Activated CD4-positive, alpha-beta T cell treated with anti-CD3 and anti-CD28 coated beads for 1 hour (primary cell): ENCODE results near the gene HLA-DQA1.
"Not testable (repeated sequence)": the region's sequence is repeated elsewhere in the genome, so short reads cannot be mapped to it uniquely, and the experiment has no call there.

Experiments
- DNase-seq: peaks from one replicate; pipeline ENCODE4 v3.0.0-alpha.2; 2020

The HLA-DQA1 gene

GRCh38 chr6:32622545-32623401 is 14.4 kb upstream of the HLA-DQA1 start:
- peak; percentile 16 for DNase-seq

DNA sequence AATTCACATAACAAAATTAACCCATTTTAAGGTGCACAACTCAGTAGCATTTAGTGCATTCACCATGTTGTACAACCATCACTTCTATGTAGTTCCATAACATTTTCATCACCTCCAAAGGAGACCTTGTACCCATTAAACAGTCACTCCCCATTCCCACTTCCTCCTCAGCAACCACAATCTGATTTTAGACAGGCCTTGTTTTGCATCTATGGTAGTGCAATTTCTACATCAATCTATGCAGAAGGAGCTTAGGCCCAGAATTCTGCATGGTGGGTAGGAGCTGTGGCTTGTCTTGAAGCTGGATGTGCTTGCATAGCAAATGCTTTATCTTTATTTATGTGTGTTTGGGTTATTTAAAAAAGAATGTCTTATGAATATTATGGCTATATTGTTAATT is 13.5 kb upstream of the HLA-DQA1 start:
- no peak for DNase-seq

DNA sequence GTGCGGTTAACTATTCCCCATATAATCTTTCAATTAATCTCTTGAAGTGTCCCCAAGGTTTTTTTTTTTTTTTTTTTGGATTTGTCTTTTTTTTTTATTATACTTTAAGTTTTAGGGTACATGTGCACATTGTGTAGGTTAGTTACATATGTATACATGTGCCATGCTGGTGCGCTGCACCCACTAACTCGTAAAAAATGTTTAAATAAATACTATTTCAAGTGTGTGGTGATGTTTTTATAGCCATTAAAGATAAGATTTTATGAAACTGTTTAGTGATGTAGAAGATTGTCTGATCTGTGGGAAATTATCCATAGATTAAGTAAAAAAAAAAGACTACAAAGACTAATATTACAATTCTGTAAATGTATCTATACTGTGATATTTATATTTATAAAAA is 12.6 kb upstream of the HLA-DQA1 start:
- DNase-seq = no peak

DNA sequence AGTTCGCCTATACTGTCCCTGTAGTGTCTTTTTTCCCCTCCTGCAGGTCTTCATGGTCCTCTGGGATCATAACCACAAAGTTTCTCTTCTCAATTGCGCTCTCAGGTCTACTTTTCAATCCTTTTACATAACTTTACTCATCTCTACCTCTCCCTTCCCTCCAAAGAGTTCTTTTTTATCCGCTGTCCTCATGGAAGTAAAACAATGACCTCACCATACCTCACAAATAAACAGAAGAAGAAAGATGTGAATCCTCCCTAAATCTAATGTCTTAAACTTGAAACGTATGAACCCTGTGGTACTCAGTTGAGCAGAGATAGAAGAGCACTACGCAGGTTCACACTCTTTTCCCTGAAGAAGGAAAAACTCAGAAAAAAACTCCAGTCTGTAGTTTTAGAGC is 12.1 kb upstream of the HLA-DQA1 start:
- DNase-seq = no peak

DNA sequence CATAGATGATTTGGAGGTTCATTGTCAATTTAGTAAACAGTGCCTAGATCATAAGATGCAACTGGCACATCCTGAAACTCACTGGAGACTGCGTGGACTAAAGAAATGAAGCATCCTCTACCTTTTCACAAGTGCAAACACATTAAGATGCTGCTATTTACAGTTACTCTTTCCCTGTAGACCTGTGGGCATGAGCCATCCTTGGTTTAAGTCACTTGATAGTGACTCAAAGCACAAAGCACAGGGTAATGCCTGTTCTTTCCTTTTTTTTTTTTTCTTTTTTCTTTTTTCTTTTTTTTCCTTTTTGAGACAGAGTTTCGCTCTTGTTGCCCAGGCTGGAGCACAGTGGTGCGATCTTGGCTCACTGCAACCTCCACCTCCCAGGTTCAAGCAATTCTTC is 10.0 kb upstream of the HLA-DQA1 start:
- no peak for DNase-seq

DNA sequence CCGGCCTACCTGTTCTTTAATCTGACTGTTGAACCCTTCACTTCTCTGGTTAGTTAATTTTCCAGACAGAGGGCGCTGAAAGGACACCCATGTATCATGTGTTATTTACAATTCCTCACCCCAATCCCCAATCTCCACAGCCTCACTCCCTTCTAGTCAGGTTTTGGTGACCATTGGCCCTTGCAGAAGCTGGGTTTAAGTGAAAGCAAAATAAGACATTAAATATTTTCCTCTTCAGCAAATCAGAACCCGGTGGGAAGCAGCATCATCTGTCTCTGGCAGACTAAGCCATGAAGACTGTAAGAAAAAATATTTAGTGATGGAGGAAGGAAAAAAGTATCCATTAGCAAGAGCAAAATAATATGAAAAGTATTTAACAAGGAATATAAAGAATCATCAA is 9.4 kb upstream of the HLA-DQA1 start:
- no peak for DNase-seq

DNA sequence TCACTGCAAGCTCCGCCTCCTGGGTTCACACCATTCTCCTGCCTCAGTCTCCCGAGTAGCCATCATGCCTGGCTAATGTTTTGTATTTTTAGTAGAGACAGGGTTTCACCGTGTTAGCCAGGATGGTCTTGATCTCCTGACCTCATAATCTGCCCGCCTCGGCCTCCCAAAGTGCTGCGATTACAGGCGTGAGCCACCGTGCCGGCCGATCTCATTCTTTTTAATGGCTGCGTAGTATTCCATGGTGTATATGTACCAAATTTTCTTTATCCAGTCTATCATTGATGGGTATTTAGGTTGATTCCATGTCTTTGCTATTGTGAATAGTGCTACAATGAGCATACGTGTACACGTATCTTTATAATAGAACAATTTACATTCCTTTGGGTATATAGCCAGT is 7.4 kb upstream of the HLA-DQA1 start:
- DNase-seq = not testable (repeated sequence)

DNA sequence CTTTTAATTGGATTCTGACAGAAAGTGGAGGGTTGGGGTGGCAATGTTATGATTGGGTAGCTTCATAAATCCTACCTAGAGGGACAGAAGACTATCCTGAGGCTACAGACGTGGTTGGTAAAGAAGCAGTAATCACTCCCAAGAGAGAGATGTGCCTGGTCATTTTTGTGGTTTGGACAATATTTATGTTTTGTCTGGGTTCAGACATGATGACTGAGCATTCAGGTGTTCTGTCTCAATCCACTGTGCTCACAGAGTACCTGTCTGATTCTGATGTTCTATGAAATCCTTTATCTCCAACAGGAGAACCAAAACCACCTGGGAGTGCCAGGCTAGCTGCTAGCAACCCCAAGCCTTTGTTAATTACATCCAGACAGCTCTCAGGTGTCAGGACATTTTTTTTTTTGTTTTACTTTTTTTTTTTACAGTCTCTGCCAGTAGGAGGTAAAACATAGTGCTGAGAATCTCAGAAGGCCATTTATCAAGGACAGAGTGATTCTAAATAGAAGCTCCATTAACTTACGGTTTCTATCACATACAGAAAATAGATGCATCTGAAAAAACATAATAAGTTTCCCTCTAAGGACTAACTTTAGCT is 1.6 kb upstream of the HLA-DQA1 start:
- no peak for DNase-seq

GRCh38 chr6:32637883-32638282 is 677 bp downstream of the HLA-DQA1 start:
- DNase-seq = no peak

- no peak for DNase-seq
Measured at GRCh38 chr6:32638532-32639219, 1.5 kb downstream of the HLA-DQA1 start.

DNA sequence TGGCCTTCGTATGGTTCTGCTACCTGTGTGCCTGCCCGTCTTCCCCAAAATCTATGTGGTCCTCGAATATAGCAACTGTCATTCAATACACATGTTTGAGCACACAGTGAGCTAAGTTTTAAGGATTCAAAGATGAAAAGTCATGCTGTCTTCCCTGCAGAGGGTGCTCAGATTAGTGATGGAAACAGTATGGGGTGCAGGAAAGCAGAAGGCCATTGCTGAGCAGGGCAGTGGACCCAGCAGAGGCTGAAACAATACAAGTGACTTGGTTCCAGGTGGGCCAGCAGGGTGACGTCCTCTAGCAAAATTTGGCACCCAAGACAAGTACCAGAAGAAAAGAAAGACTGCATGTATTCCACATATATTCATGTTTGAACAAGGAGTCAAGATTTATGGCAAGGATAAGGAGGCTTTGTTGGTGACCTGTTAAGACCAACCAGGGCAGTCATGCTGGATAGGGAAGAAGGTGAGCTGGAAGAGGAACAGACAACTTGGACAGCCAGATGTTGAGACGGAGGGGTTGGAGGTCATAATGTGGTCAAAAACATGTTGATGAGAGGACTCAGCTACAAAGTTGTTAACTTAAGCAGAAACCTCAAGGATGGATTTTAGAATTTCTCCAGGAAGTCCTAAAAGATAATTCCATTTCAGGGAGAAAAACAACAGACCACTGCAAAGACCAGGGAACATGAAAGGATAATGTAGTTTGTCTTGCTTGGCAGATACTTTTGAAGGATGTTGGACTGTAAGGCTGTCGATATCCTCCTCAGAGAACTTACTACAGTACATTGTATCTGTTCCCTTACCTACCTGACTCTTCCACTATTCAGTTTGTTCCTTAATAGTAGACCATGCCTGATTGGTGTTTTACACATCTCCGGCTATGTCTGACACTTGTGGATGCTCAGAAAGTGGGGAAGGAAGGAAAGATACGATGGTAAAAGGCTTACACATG is 2.5 kb downstream of the HLA-DQA1 start:
- DNase-seq = no peak

GRCh38 chr6:32641122-32641521 is 3.9 kb downstream of the HLA-DQA1 start:
- DNase-seq = no peak

DNA sequence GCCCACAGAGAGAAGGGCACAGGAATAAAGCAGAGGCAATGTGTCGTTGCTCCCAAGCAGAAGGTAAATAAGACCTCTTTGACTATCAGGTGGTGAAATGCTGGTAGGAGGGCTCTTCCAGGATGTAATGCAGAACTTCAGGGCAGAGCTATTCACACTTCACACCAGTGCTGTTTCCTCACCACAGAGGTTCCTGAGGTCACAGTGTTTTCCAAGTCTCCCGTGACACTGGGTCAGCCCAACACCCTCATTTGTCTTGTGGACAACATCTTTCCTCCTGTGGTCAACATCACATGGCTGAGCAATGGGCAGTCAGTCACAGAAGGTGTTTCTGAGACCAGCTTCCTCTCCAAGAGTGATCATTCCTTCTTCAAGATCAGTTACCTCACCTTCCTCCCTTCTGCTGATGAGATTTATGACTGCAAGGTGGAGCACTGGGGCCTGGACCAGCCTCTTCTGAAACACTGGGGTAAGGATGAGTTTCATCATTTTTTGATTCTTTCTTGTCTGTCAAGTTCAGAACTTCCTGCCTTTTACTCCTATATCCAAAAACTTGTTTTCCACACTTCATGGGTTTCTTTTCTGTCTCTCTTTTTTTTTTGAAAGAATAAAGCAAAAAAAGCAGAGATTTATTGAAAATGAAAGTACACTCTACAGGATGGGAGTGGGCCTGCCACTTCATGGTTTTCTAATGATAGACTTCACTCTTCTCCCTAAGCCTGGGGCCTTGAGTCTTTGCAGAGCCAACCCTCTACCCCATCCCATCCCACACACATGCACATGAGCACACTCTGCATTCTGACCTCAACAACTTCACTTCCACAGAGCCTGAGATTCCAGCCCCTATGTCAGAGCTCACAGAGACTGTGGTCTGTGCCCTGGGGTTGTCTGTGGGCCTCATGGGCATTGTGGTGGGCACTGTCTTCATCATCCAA is 4.8 kb downstream of the HLA-DQA1 start:
- DNase-seq = not testable (repeated sequence)

- no peak for DNase-seq
Measured at GRCh38 chr6:32642720-32643106, 5.5 kb downstream of the HLA-DQA1 start.

GRCh38 chr6:32643904-32644303 is 6.7 kb downstream of the HLA-DQA1 start:
- DNase-seq = no peak

DNA sequence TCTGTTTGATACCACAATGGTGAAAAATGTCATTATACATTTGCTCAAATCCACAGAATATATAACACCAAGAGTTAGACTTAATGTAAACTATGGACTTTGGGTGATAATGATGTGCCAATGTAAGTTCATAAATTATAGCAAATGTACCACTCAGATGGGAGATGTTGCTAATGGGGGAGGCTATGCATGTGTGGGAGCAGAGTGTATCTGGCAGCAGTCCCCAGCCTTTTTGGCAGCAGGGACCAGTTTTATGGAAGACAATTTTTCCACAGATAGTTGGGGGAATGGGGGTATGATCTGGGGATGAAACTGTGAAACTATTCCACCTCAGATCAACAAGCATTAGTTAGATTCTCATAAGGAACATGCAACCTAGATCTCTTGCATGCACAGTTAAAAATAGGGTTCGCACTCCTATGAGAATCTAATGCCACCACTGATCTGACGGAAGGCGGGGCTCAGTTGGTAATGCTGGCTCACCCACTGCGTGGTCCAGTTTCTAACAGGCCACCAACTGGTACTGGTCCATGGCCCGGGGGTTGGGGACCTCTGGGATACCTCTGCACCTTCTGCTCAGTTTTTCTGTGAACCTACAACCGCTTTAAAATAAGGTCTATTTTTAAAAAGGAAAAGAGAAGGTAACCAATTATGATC is 8.0 kb downstream of the HLA-DQA1 start:
- DNase-seq = no peak

- no peak for DNase-seq
Measured at GRCh38 chr6:32655203-32655710, 18.1 kb downstream of the HLA-DQA1 start.

- not testable (repeated sequence) for DNase-seq
Measured at GRCh38 chr6:32657329-32657728, 20.1 kb downstream of the HLA-DQA1 start.

GRCh38 chr6:32657819-32658218 is 20.6 kb downstream of the HLA-DQA1 start:
- DNase-seq = not testable (repeated sequence)

GRCh38 chr6:32658268-32658897 is 21.2 kb downstream of the HLA-DQA1 start:
- no peak for DNase-seq
